Pancreas (tissue), 10 donors: ENCODE results near the gene IFIT5. TPM values are rescaled to one million over a fixed set of nuclear protein-coding genes. Genes with fewer than 3 reads are reported as not detected.
A peak's percentile ranks its signal among the peaks of the same experiment; 100 is the strongest.

Experiments used
- ATAC-seq, 4 donors: fragments of 200-7000 bp; cut with Tn5 transposase; one replicate each; pipeline versions ENCODE4 v1.8.0 to v1.9.1; 2020; ENCODE audit warnings: mild to moderate bottlenecking in 4 of 4, moderate library complexity in 4 of 4
- DNase-seq, 6 donors: peaks; one replicate each; pipeline ENCODE4 v3.0.0-alpha.2; 2020
- FAIRE-seq: peaks from 2 replicates; lab custom pipeline; 2012; peaks lifted over from hg19 to GRCh38; lab: Jason Lieb, UNC
- H3K27ac ChIP-seq, 4 donors: fragments of 200-600 bp; sonication (generic); 1 replicate in 3 of 4; 2 replicates in 1 of 4; pipeline versions ENCODE4 v1.5.0 to v1.8.0; 2020
- H3K27me3 ChIP-seq, 4 donors: fragments of 200-600 bp; one replicate each; pipeline ENCODE4 v1.8.0; 2021
- H3K36me3 ChIP-seq, 3 donors: fragments of 200-600 bp; sonication (generic) in 1 of 3; one replicate each; pipeline versions ENCODE4 v1.5.0 to v1.8.0; 2020 to 2021
- H3K4me1 ChIP-seq, 3 donors: fragments of 200-600 bp; one replicate each; pipeline ENCODE4 v1.8.0; 2021
- H3K4me3 ChIP-seq, 4 donors: fragments of 200-600 bp; sonication (generic) in 2 of 4; one replicate each; pipeline versions ENCODE4 v1.5.0 to v1.8.0; 2020 to 2021
- H3K9me3 ChIP-seq, 4 donors: fragments of 200-600 bp; one replicate each; pipeline ENCODE4 v1.8.0; 2021
- CTCF ChIP-seq, 4 donors: fragments of 200-600 bp; sonication (generic) in 3 of 4; IDR thresholded peaks; one replicate each; pipeline versions ENCODE4 v1.5.0 to v1.8.0; 2021; ENCODE audit warnings: antibody characterized with exemption in 4 of 4
- WGBS, 2 donors: extraction: QIAGEN DNeasy Blood & Tissue Kit; methylation state at CpG; one replicate each; pipeline ENCODE4 v1.1.7; 2013; 5-methylcytosine and 5-hydroxymethylcytosine counted together
- intact Hi-C, 3 donors: fragments of 100-400 bp; cut with DNase I; formaldehyde crosslinking; loops; one replicate each; pipeline versions ENCODE4 v1.11.1 to v1.14.2; 2022
- polyA plus RNA-seq, 2 donors: library from polyadenylated mRNA; stranded (reverse); fragments of 200-250 nt; gene quantifications; one replicate each; pipeline ENCODE4 v1.2.3, GENCODE V29; 2013
- total RNA-seq, 6 donors: library from RNA; stranded (reverse); fragmentation: NEBNext Ultra II Directional in 4 of 6; extraction: Animal tissue kit (Norgen Biotek cat#: 25700) in 4 of 6; gene quantifications; one replicate each; pipeline versions ENCODE4 v1.2.1 to v1.2.4, GENCODE V29; 2021 to 2023
- donor health status: healthy with polysubstance abuse.
- donor health status: DM: no; HTN: no; CAD: no; lungs with moderate emphysema.
- donor health status: DM: no; HTN: no; CAD: no.
- donor health status: control.
- donor health status: control.
- donor health status: Bipolar disorder and iron deficiency.
- donor health status: DM: yes; HTN: yes; CAD: no.
- donor health status: DM: no; HTN: no; CAD: no.
- donor health status: DM: no; HTN: no; CAD: no.
- donor health status: DM: yes; HTN: yes; CAD: no.

IFIT5 gene
- total and polyA plus RNA-seq, 8 donors, result 2.9 to 8.1 (median 4.2) TPM

- Histone ChIP-seq H3K4me3 (peak overlapping the region in 2 of 4 donors; percentile 76 to 86), H3K27me3 (no peaks in the 10 kb centered on the region), H3K27ac (peak overlapping the region; percentile 85 to 97 (median 92)), H3K36me3 (peaks cover 0 to 11% (median 0%) of the 10 kb centered on the region in 3 donors), H3K4me1 (peaks cover 0 to 10% (median 6%) of the 10 kb centered on the region in 3 donors), H3K9me3 (no peaks in the 10 kb centered on the region)
- FAIRE-seq (no peak), DNase-seq (no peak), ATAC-seq (no peak)
- TF ChIP-seq CTCF (IDR thresholded peaks at IDR 0.05), result no peak
- 79 to 89% methylated on average over 7 of the region's 7 CpGs for WGBS, 2 donors
- intact Hi-C loops, result no loop called here
Observed at GRCh38 chr10:89413398-89413912, 913 bp upstream of the IFIT5 start.

- peak; percentile 63 to 83 (median 76) for ATAC-seq
- WGBS, 2 donors, result 1% methylated on average over 57 to 66 of the region's 66 CpGs
- peak; percentile 38 to 79 (median 54) for DNase-seq
- intact Hi-C loops, result no loop called here
- H3K27ac ChIP-seq, result peak overlapping the region; percentile 85 to 97 (median 92)
- H3K4me3 ChIP-seq, result peak overlapping the region; percentile 43 to 86 (median 63)
- TF ChIP-seq CTCF (IDR thresholded peaks at IDR 0.05), result no peak
- H3K4me1 ChIP-seq, result peaks cover 0 to 16% (median 10%) of the 10 kb centered on the region in 3 donors
- H3K36me3 ChIP-seq, result peaks cover 0 to 17% (median 0%) of the 10 kb centered on the region in 3 donors
- FAIRE-seq, result no peak
- H3K27me3 ChIP-seq, result no peaks in the 10 kb centered on the region
- no peaks in the 10 kb centered on the region for H3K9me3 ChIP-seq
Observed at GRCh38 chr10:89414879-89415821, 782 bp downstream of the IFIT5 start.

- Histone ChIP-seq H3K9me3 (no peaks in the 10 kb centered on the region), H3K4me1 (peaks cover 0 to 16% (median 10%) of the 10 kb centered on the region in 3 donors), H3K4me3 (no peak overlapping the region), H3K27me3 (no peaks in the 10 kb centered on the region), H3K36me3 (peaks cover 0 to 17% (median 0%) of the 10 kb centered on the region in 3 donors), H3K27ac (no peak overlapping the region)
- no peak for TF ChIP-seq CTCF (IDR thresholded peaks at IDR 0.05)
- intact Hi-C loops, result no loop called here
- WGBS, 2 donors, result 71 to 86% methylated on average over 1 of the region's 1 CpG
- DNase-seq (no peak), FAIRE-seq (no peak), ATAC-seq (no peak)
Observed at GRCh38 chr10:89416465-89416864, 2.1 kb downstream of the IFIT5 start.

GRCh38 chr10:89419548-89419947 lies 5.2 kb downstream of the IFIT5 start:
- TF ChIP-seq CTCF (IDR thresholded peaks at IDR 0.05), result no peak
- no peaks in the 10 kb centered on the region for H3K27me3 ChIP-seq
- H3K36me3 ChIP-seq, result peaks cover 0 to 17% (median 0%) of the 10 kb centered on the region in 3 donors
- no peak overlapping the region for H3K27ac ChIP-seq
- DNase-seq (no peak), ATAC-seq (no peak), FAIRE-seq (no peak)
- H3K4me3 ChIP-seq, result no peak overlapping the region
- intact Hi-C loops, result no loop called here
- no peaks in the 10 kb centered on the region for H3K9me3 ChIP-seq
- 62 to 66% methylated on average over 3 of the region's 3 CpGs for WGBS, 2 donors
- H3K4me1 ChIP-seq, result peaks cover 0 to 16% (median 10%) of the 10 kb centered on the region in 3 donors
